PC-3 (cell line): Measurements from ENCODE around the gene ARHGAP15. TPM values are rescaled to one million over a fixed set of nuclear protein-coding genes. Genes with fewer than 3 reads are reported as not detected.

Source experiments
- ATAC-seq: fragments of 200-7000 bp; cut with Tn5 transposase; 2 replicates; pipeline ENCODE4 v1.9.1; 2020; ENCODE audit warnings: mild to moderate bottlenecking, moderate library complexity
- BruUV-seq: library from RNA; stranded (reverse); fragments of 400-500 nt; replicated peaks from 2 replicates; lab custom pipeline; 2021; lab: Mats Ljungman, UMichigan
- CTCF ChIA-PET: fragments of 300-600 bp; sonication (Branson Sonifier 250); formaldehyde crosslinking; loops from one replicate; lab custom pipeline; 2022; ENCODE audit warnings: antibody characterized with exemption; lab: Charles Lee
- POLR2A ChIA-PET: fragments of 300-600 bp; sonication (Branson Sonifier 250); formaldehyde crosslinking; loops from one replicate; lab custom pipeline; 2022; ENCODE audit warnings: antibody characterized with exemption; ENCODE audit not compliant: unreplicated experiment; lab: Charles Lee
- DNase-seq: peaks from one replicate; pipeline ENCODE4 v3.0.0-alpha.2; 2015
- H2AFZ ChIP-seq: fragments of 300-600 bp; sonication (generic); 2 replicates; pipeline ENCODE4 v1.6.0; 2016; ENCODE audit warnings: antibody characterized with exemption, low read length
- H3F3A ChIP-seq: fragments of 300-600 bp; sonication (generic); one replicate; pipeline ENCODE4 v1.6.0; 2017; ENCODE audit warnings: antibody characterized with exemption, low read length, control low read depth, mild to moderate bottlenecking; ENCODE audit not compliant: unreplicated experiment
- H3K27ac ChIP-seq: fragments of 300-600 bp; sonication (generic); 2 replicates; pipeline ENCODE4 v1.5.1; 2016; ENCODE audit warnings: mild to moderate bottlenecking, low read length
- H3K27me3 ChIP-seq: fragments of 300-600 bp; sonication (generic); 2 replicates; pipeline ENCODE4 v1.6.1; 2016; ENCODE audit warnings: low read length, mixed read lengths
- H3K36me3 ChIP-seq: fragments of 300-600 bp; sonication (generic); 2 replicates; pipeline ENCODE4 v1.6.1; 2016; ENCODE audit warnings: low read depth, mixed run types, low read length, mixed read lengths
- H3K4me1 ChIP-seq: fragments of 300-600 bp; sonication (generic); 2 replicates; pipeline ENCODE4 v1.5.1; 2016; ENCODE audit warnings: low read length; ENCODE audit not compliant: insufficient read depth
- H3K4me2 ChIP-seq: fragments of 300-600 bp; sonication (generic); 2 replicates; pipeline ENCODE4 v1.6.0; 2016; ENCODE audit warnings: low read length
- H3K4me3 ChIP-seq: fragments of 300-600 bp; sonication (generic); 2 replicates; pipeline ENCODE4 v1.5.1; 2016; ENCODE audit warnings: mild to moderate bottlenecking, low read length, mixed read lengths
- H3K79me2 ChIP-seq: fragments of 300-600 bp; sonication (generic); 2 replicates; pipeline ENCODE4 v1.6.1; 2017; ENCODE audit warnings: low read length, mixed read lengths
- H3K9ac ChIP-seq: fragments of 300-600 bp; sonication (generic); 2 replicates; pipeline ENCODE4 v1.6.0; 2016; ENCODE audit warnings: mild to moderate bottlenecking, low read length
- H3K9me2 ChIP-seq: fragments of 300-600 bp; sonication (generic); replicated peaks from 2 replicates; pipeline ENCODE4 v1.6.1; 2016; ENCODE audit warnings: mixed run types, low read length, mixed read lengths
- H3K9me3 ChIP-seq: fragments of 300-600 bp; sonication (generic); 2 replicates; pipeline ENCODE4 v1.6.1; 2016; ENCODE audit warnings: low read length, mixed read lengths
- H4K20me1 ChIP-seq: fragments of 300-600 bp; sonication (generic); 2 replicates; pipeline ENCODE4 v1.6.1; 2016; ENCODE audit warnings: low read length, mixed read lengths
- CTCF ChIP-seq: fragments of 300-600 bp; sonication (generic); conservative IDR thresholded peaks from 2 replicates; pipeline ENCODE4 v1.5.1; 2017; ENCODE audit warnings: antibody characterized with exemption, low read depth, mild to moderate bottlenecking, low read length
- EZH2 ChIP-seq: fragments of 300-600 bp; sonication (generic); IDR thresholded peaks from one replicate; pipeline ENCODE4 v1.6.1; 2017; ENCODE audit warnings: antibody characterized with exemption, mild to moderate bottlenecking, low read length; ENCODE audit not compliant: unreplicated experiment
- EZH2phosphoT487 ChIP-seq: fragments of 300-600 bp; sonication (generic); IDR thresholded peaks from 2 replicates; pipeline ENCODE4 v1.6.1; 2018; ENCODE audit warnings: mild to moderate bottlenecking, antibody characterized with exemption, low read length, borderline replicate concordance
- intact Hi-C: fragments of 100-400 bp; cut with micrococcal nuclease; formaldehyde crosslinking; loops from 2 replicates; pipeline ENCODE4 v1.9.0; 2023
- total RNA-seq: library from RNA; depleted of rRNA; stranded (reverse); fragments of >200 nt; gene quantifications from 2 replicates; pipeline ENCODE4 v1.2.3, GENCODE V29; 2014

The ARHGAP15 gene
- total RNA-seq, 1 experiment from 2014 or later, result not detected

DNA sequence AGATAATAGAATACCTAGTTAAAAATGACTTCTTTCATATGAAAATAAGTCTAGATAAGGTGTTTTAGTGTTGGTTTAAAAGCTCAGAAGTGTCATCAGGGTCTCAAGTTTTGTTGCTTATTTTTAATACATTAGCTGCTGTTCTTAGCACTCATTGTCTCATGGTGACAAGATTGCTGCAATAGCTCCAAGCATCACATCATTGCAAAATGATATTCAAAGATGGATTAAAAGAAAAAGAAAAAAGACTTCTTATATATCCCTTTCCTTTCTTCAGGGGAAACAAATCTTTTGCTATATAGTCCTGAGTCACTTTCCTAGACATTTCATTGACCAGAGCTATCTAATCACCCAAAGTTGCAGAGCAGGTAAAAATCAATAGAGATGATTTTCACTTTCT lies 386.1 kb downstream of the ARHGAP15 start:
- H3K9ac ChIP-seq, result no peak overlapping the region
- POLR2A ChIA-PET, result interaction anchor here (0.7 kb wide), 1 partner anchor 77 kb away, joined by 4 read pairs; no protein-coding TSS in a partner anchor
- H3F3A ChIP-seq, result no peaks in the 10 kb centered on the region
- H3K27me3 ChIP-seq, result no peaks in the 10 kb centered on the region
- no peaks in the 10 kb centered on the region for H3K9me3 ChIP-seq
- intact Hi-C loops, result no loop called here
- CTCF ChIA-PET, result no interaction called here
- BruUV-seq, result no TSS peak
- H3K9me2 ChIP-seq, result no peaks in the 10 kb centered on the region
- no peaks in the 10 kb centered on the region for H4K20me1 ChIP-seq
- H2AFZ ChIP-seq, result no peak overlapping the region
- H3K4me1 ChIP-seq, result peaks cover 15% of the 10 kb centered on the region; the same call in 1 of the 2 replicates
- no peak overlapping the region for H3K27ac ChIP-seq
- TF ChIP-seq EZH2phosphoT487 (no peak), CTCF (no peak), EZH2 (no peak)
- no peak for DNase-seq
- no peak overlapping the region for H3K4me3 ChIP-seq
- H3K4me2 ChIP-seq, result no peak overlapping the region
- ATAC-seq, result no peak
- no peaks in the 10 kb centered on the region for H3K36me3 ChIP-seq
- no peaks in the 10 kb centered on the region for H3K79me2 ChIP-seq

GRCh38 chr2:143519521-143519920 lies 390.3 kb downstream of the ARHGAP15 start:
- no peaks in the 10 kb centered on the region for H3K79me2 ChIP-seq
- no peaks in the 10 kb centered on the region for H3K36me3 ChIP-seq
- H3K4me2 ChIP-seq, result no peak overlapping the region
- H3K9me3 ChIP-seq, result no peaks in the 10 kb centered on the region
- no peak for DNase-seq
- H2AFZ ChIP-seq, result no peak overlapping the region
- no peak overlapping the region for H3K4me3 ChIP-seq
- ATAC-seq, result no peak
- POLR2A ChIA-PET, result no interaction called here
- peaks cover 12% of the 10 kb centered on the region for H3K4me1 ChIP-seq
- H3K9me2 ChIP-seq, result no peaks in the 10 kb centered on the region
- H3K27me3 ChIP-seq, result no peaks in the 10 kb centered on the region
- H3K27ac ChIP-seq, result no peak overlapping the region
- no TSS peak for BruUV-seq
- no peaks in the 10 kb centered on the region for H3F3A ChIP-seq
- TF ChIP-seq CTCF, result no peak
- TF ChIP-seq EZH2phosphoT487, result no peak
- no peak for TF ChIP-seq EZH2
- H3K9ac ChIP-seq, result no peak overlapping the region
- no peaks in the 10 kb centered on the region for H4K20me1 ChIP-seq
- intact Hi-C loops, result no loop called here
- CTCF ChIA-PET, result no interaction called here

- TF ChIP-seq EZH2phosphoT487 (no peak), CTCF (no peak), EZH2 (no peak)
- Histone ChIP-seq H4K20me1 (no peaks in the 10 kb centered on the region), H3K79me2 (no peaks in the 10 kb centered on the region), H3F3A (no peaks in the 10 kb centered on the region), H3K36me3 (no peaks in the 10 kb centered on the region), H3K4me2 (no peak overlapping the region), H3K9me2 (no peaks in the 10 kb centered on the region), H3K4me1 (peaks cover 13% of the 10 kb centered on the region), H3K27me3 (no peaks in the 10 kb centered on the region), H3K4me3 (no peak overlapping the region), H3K27ac (no peak overlapping the region), H3K9me3 (no peaks in the 10 kb centered on the region), H2AFZ (no peak overlapping the region), H3K9ac (no peak overlapping the region)
- intact Hi-C loops, result no loop called here
- no peak for DNase-seq
- no peak for ATAC-seq
- BruUV-seq, result no TSS peak
- CTCF ChIA-PET, result no interaction called here
- POLR2A ChIA-PET, result no interaction called here
Measured at GRCh38 chr2:143521396-143521795, 392.2 kb downstream of the ARHGAP15 start.
